Activated CD8-positive, alpha-beta T cell treated with anti-CD3 and anti-CD28 coated beads for 36 hours (primary cell): ENCODE results near the gene SULT1C4. TPM values are rescaled to one million over a fixed set of nuclear protein-coding genes. Genes with fewer than 3 reads are reported as not detected.

Source experiments
- ATAC-seq: fragments of 200-7000 bp; cut with Tn5 transposase; one replicate; pipeline ENCODE4 v1.10.0; 2021; ENCODE audit warnings: mild to moderate bottlenecking, moderate library complexity
- CTCF ChIA-PET: fragments of 350-600 bp; sonication (Branson Sonifier 250); formaldehyde crosslinking; loops from one replicate; lab custom pipeline; 2021; ENCODE audit warnings: antibody characterized with exemption; lab: Charles Lee
- POLR2A ChIA-PET: fragments of 350-600 bp; sonication (Branson Sonifier 250); formaldehyde crosslinking; loops from one replicate; lab custom pipeline; 2021; ENCODE audit warnings: antibody characterized with exemption; lab: Charles Lee
- DNase-seq: peaks from one replicate; pipeline ENCODE4 v3.0.0-alpha.2; 2020
- H3K27ac Mint-ChIP-seq: one replicate; pipeline ENCODE4 v1.8.0; 2021; ENCODE audit warnings: mild to moderate bottlenecking, mixed read lengths
- H3K27me3 Mint-ChIP-seq: one replicate; pipeline ENCODE4 v1.8.0; 2021; ENCODE audit warnings: mixed read lengths
- H3K36me3 Mint-ChIP-seq: one replicate; pipeline ENCODE4 v1.8.0; 2021; ENCODE audit warnings: low read depth, mixed read lengths
- H3K4me1 Mint-ChIP-seq: one replicate; pipeline ENCODE4 v1.8.0; 2021; ENCODE audit warnings: low read depth, mixed read lengths
- H3K4me3 Mint-ChIP-seq: one replicate; pipeline ENCODE4 v1.8.0; 2021; ENCODE audit warnings: mild to moderate bottlenecking, moderate library complexity, mixed read lengths
- H3K9me3 Mint-ChIP-seq: one replicate; pipeline ENCODE4 v1.8.0; 2021; ENCODE audit warnings: mixed read lengths
- intact Hi-C: fragments of 100-400 bp; cut with micrococcal nuclease; formaldehyde crosslinking; loops from one replicate; pipeline ENCODE4 v1.10.0; 2022
- total RNA-seq, 2 experiments: library from RNA; stranded (reverse); gene quantifications; one replicate each; pipeline ENCODE4 v1.2.3, GENCODE V29; 2021
- TF ChIP-seq, protein P1 (sequence below): fragments of 200-600 bp; IDR thresholded peaks from one replicate; pipeline ENCODE4 v1.8.0; 2022; ENCODE audit warnings: antibody characterized with exemption, mild to moderate bottlenecking

The SULT1C4 gene
- total RNA-seq, 2 experiments from 2014 or later = not detected

- H3K4me1 Mint-ChIP-seq = no peaks in the 10 kb centered on the region
- intact Hi-C loops = no loop called here
- no peak overlapping the region for H3K27ac Mint-ChIP-seq
- H3K36me3 Mint-ChIP-seq = no peaks in the 10 kb centered on the region
- DNase-seq (no peak), ATAC-seq (no peak)
- TF ChIP-seq, protein P1, sequence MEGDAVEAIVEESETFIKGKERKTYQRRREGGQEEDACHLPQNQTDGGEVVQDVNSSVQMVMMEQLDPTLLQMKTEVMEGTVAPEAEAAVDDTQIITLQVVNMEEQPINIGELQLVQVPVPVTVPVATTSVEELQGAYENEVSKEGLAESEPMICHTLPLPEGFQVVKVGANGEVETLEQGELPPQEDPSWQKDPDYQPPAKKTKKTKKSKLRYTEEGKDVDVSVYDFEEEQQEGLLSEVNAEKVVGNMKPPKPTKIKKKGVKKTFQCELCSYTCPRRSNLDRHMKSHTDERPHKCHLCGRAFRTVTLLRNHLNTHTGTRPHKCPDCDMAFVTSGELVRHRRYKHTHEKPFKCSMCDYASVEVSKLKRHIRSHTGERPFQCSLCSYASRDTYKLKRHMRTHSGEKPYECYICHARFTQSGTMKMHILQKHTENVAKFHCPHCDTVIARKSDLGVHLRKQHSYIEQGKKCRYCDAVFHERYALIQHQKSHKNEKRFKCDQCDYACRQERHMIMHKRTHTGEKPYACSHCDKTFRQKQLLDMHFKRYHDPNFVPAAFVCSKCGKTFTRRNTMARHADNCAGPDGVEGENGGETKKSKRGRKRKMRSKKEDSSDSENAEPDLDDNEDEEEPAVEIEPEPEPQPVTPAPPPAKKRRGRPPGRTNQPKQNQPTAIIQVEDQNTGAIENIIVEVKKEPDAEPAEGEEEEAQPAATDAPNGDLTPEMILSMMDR = no peak
- H3K4me3 Mint-ChIP-seq = no peak overlapping the region
- no peaks in the 10 kb centered on the region for H3K9me3 Mint-ChIP-seq
- H3K27me3 Mint-ChIP-seq = peaks cover 6% of the 10 kb centered on the region
- POLR2A ChIA-PET = no interaction called here
- CTCF ChIA-PET = interaction anchor here (1.0 kb wide), 1 partner anchor 11 kb away, joined by 4 read pairs; no protein-coding TSS in a partner anchor
Measured at GRCh38 chr2:108383146-108383830, 5.5 kb downstream of the SULT1C4 start.

- ATAC-seq (no peak), DNase-seq (no peak)
- H3K9me3 Mint-ChIP-seq = no peaks in the 10 kb centered on the region
- no peaks in the 10 kb centered on the region for H3K4me1 Mint-ChIP-seq
- intact Hi-C loops = no loop called here
- no peak overlapping the region for H3K27ac Mint-ChIP-seq
- no peaks in the 10 kb centered on the region for H3K36me3 Mint-ChIP-seq
- POLR2A ChIA-PET = no interaction called here
- TF ChIP-seq, protein P1 = no peak
- CTCF ChIA-PET = interaction anchor here (0.9 kb wide), 1 partner anchor 11 kb away, joined by 3 read pairs; no protein-coding TSS in a partner anchor
- no peak overlapping the region for H3K4me3 Mint-ChIP-seq
- H3K27me3 Mint-ChIP-seq = peaks cover 6% of the 10 kb centered on the region
Measured at GRCh38 chr2:108384662-108385393, 7.1 kb downstream of the SULT1C4 start.

DNA sequence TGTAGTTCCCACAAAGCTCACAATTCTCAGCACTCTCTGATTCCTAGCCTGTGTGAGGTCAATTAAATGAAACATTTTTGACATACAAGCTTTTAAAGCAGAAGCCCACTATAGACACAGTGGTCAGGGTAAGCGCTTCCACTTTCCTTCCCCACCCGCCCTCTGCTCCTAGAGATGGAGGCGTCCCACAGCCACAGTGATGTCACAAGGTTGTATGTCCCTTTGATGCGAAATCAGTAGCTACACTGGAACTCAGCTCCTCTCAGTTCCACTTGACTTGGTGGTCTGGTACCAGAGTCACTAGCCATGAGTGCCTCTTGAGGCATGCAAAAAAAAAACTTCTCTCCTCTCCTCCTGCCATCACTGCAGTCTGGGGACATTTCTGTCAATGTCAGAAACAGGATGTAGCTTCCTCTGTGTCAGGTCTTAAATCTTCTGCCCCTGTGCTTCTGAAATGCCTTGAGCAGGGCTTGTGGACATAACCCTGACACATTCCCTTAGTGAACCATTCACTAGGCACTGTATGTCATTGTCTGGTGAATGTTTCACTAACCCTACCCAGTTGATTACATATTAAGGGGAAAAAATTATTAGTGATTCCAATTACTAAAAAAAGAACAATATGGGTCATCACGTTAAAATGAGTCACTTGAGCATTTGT is 7.8 kb downstream of the SULT1C4 start:
- Mint-ChIP-seq H3K9me3 (no peaks in the 10 kb centered on the region), H3K4me1 (no peaks in the 10 kb centered on the region), H3K27me3 (peaks cover 6% of the 10 kb centered on the region), H3K36me3 (no peaks in the 10 kb centered on the region), H3K27ac (no peak overlapping the region), H3K4me3 (no peak overlapping the region)
- intact Hi-C loops = no loop called here
- ATAC-seq (no peak), DNase-seq (no peak)
- ChIA-PET POLR2A (no interaction called here), CTCF (interaction anchor here (0.9 kb wide), 1 partner anchor 198 kb away, joined by 3 read pairs; no protein-coding TSS in a partner anchor)
- TF ChIP-seq, protein P1 = no peak

- POLR2A ChIA-PET = no interaction called here
- Mint-ChIP-seq H3K36me3 (no peaks in the 10 kb centered on the region), H3K27me3 (peaks cover 2% of the 10 kb centered on the region), H3K4me3 (no peak overlapping the region), H3K9me3 (peaks cover 7% of the 10 kb centered on the region), H3K4me1 (no peaks in the 10 kb centered on the region), H3K27ac (no peak overlapping the region)
- intact Hi-C loops = no loop called here
- ATAC-seq (no peak), DNase-seq (no peak)
- TF ChIP-seq, protein P1 = no peak
- CTCF ChIA-PET = no interaction called here
Measured at GRCh38 chr2:108388045-108388444, 10.3 kb downstream of the SULT1C4 start.
